Activated B cell treated with CpG ODN at 0.5 μM for 24 hours (primary cell): ENCODE data around the gene SEBOX. TPM values are rescaled to one million over a fixed set of nuclear protein-coding genes. Genes with fewer than 3 reads are reported as not detected.

Experiments
- ATAC-seq: fragments of 200-7000 bp; cut with Tn5 transposase; one replicate; pipeline ENCODE4 v1.10.0; 2021; ENCODE audit warnings: low read depth, mild to moderate bottlenecking, moderate library complexity
- CTCF ChIA-PET: fragments of 350-600 bp; sonication (Branson Sonifier 250); formaldehyde crosslinking; loops from one replicate; lab custom pipeline; 2021; ENCODE audit warnings: antibody characterized with exemption; lab: Charles Lee
- POLR2A ChIA-PET: fragments of 350-600 bp; sonication (Branson Sonifier 250); formaldehyde crosslinking; loops from one replicate; lab custom pipeline; 2021; ENCODE audit warnings: antibody characterized with exemption; lab: Charles Lee
- DNase-seq: peaks from one replicate; pipeline ENCODE4 v3.0.0; 2022
- H3K27ac Mint-ChIP-seq: one replicate; pipeline ENCODE4 v1.8.0; 2020; ENCODE audit warnings: mixed read lengths
- H3K27me3 Mint-ChIP-seq: one replicate; pipeline ENCODE4 v1.8.0; 2021; ENCODE audit warnings: mixed read lengths
- H3K36me3 Mint-ChIP-seq: one replicate; pipeline ENCODE4 v1.8.0; 2021; ENCODE audit warnings: low read depth, mixed read lengths
- H3K4me1 Mint-ChIP-seq: one replicate; pipeline ENCODE4 v1.8.0; 2021; ENCODE audit warnings: mixed read lengths
- H3K4me3 Mint-ChIP-seq: one replicate; pipeline ENCODE4 v1.8.0; 2020; ENCODE audit warnings: mild to moderate bottlenecking, mixed read lengths
- H3K9me3 Mint-ChIP-seq: one replicate; pipeline ENCODE4 v1.8.0; 2020; ENCODE audit warnings: mixed read lengths
- intact Hi-C: fragments of 100-400 bp; cut with micrococcal nuclease; formaldehyde crosslinking; loops from one replicate; pipeline ENCODE4 v1.15.1; 2024
- total RNA-seq: library from RNA; stranded (reverse); gene quantifications from 2 replicates; pipeline ENCODE4 v1.2.3, GENCODE V29; 2022
- TF ChIP-seq, protein P1 (sequence below): fragments of 200-600 bp; IDR thresholded peaks from one replicate; pipeline ENCODE4 v1.8.0; 2022; ENCODE audit warnings: antibody characterized with exemption, mild to moderate bottlenecking

SEBOX gene
- total RNA-seq, 1 donor from 2014 or later: not detected

GRCh38 chr17:28327709-28328108 lies 37.3 kb downstream of the SEBOX start:
- DNase-seq (no peak), ATAC-seq (no peak)
- TF ChIP-seq, protein P1, sequence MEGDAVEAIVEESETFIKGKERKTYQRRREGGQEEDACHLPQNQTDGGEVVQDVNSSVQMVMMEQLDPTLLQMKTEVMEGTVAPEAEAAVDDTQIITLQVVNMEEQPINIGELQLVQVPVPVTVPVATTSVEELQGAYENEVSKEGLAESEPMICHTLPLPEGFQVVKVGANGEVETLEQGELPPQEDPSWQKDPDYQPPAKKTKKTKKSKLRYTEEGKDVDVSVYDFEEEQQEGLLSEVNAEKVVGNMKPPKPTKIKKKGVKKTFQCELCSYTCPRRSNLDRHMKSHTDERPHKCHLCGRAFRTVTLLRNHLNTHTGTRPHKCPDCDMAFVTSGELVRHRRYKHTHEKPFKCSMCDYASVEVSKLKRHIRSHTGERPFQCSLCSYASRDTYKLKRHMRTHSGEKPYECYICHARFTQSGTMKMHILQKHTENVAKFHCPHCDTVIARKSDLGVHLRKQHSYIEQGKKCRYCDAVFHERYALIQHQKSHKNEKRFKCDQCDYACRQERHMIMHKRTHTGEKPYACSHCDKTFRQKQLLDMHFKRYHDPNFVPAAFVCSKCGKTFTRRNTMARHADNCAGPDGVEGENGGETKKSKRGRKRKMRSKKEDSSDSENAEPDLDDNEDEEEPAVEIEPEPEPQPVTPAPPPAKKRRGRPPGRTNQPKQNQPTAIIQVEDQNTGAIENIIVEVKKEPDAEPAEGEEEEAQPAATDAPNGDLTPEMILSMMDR: no peak
- Mint-ChIP-seq H3K4me3 (no peak overlapping the region), H3K27ac (no peak overlapping the region), H3K27me3 (no peaks in the 10 kb centered on the region), H3K4me1 (peaks cover 1% of the 10 kb centered on the region), H3K9me3 (no peaks in the 10 kb centered on the region), H3K36me3 (peaks cover 56% of the 10 kb centered on the region)
- intact Hi-C loops: no loop called here
- CTCF ChIA-PET: no interaction called here
- POLR2A ChIA-PET: no interaction called here

DNA sequence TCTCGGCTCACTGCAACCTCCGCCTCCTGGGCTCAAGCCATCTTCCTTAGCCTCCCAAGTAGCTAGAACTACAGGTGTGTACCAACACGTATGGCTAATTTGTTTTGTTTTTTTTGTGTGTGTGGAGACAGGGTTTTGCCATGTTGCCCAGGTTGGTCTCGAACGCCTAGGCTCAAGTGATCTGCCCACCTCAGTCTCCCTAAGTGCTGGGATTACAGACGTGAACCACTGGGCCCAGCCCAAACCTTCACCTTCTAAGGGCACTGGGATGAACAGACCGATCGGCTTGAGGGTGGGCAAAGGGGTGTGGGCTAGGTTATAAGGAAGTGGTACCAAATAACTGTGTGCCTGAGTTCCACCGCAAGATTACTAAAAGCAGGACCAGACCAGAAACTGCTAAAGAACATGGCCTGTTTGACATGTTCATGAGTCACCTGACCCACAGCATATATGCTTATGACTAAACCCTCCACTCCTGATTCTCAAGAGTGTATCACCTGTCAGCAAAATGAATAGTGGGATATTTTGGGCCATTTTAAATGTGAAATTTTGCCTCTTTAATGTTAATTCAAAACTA lies 37.9 kb downstream of the SEBOX start:
- DNase-seq (no peak), ATAC-seq (no peak)
- Mint-ChIP-seq H3K27ac (no peak overlapping the region), H3K9me3 (no peaks in the 10 kb centered on the region), H3K4me3 (no peak overlapping the region), H3K4me1 (peaks cover 1% of the 10 kb centered on the region), H3K36me3 (peaks cover 55% of the 10 kb centered on the region), H3K27me3 (no peaks in the 10 kb centered on the region)
- POLR2A ChIA-PET: no interaction called here
- TF ChIP-seq, protein P1: no peak
- CTCF ChIA-PET: interaction anchor here (0.6 kb wide), 1 partner anchor 94 kb away, joined by 3 read pairs; no protein-coding TSS in a partner anchor
- intact Hi-C loops: no loop called here

DNA sequence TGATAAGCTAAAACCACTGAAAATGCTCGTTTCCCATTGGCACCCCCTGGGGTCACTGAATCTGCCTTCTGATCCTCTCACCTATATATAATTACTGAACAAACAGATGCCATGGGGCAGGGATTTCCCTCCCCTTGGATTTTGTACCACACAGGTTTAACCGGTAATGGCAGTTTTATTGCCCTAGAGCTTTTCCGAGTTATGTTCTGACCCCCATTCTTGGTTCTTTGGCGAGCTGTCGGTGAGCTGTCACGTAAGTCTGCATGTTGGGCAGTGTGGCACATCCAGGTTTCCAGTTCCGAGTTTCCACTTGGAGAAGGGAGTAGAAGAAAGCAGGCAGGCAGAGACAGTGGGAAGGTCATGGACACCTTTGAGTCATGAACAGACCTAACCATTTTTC lies 38.9 kb downstream of the SEBOX start:
- peaks cover 45% of the 10 kb centered on the region for H3K36me3 Mint-ChIP-seq
- no peak overlapping the region for H3K27ac Mint-ChIP-seq
- CTCF ChIA-PET: no interaction called here
- ATAC-seq (no peak), DNase-seq (no peak)
- peaks cover 1% of the 10 kb centered on the region for H3K4me1 Mint-ChIP-seq
- POLR2A ChIA-PET: no interaction called here
- H3K4me3 Mint-ChIP-seq: no peak overlapping the region
- intact Hi-C loops: no loop called here
- TF ChIP-seq, protein P1: no peak
- no peaks in the 10 kb centered on the region for H3K9me3 Mint-ChIP-seq
- H3K27me3 Mint-ChIP-seq: no peaks in the 10 kb centered on the region

GRCh38 chr17:28325211-28325610 lies 39.8 kb downstream of the SEBOX start:
- H3K4me3 Mint-ChIP-seq: no peak overlapping the region
- H3K27ac Mint-ChIP-seq: no peak overlapping the region
- no peaks in the 10 kb centered on the region for H3K9me3 Mint-ChIP-seq
- TF ChIP-seq, protein P1: no peak
- DNase-seq (no peak), ATAC-seq (no peak)
- ChIA-PET CTCF (no interaction called here), POLR2A (no interaction called here)
- peaks cover 3% of the 10 kb centered on the region for H3K4me1 Mint-ChIP-seq
- intact Hi-C loops: no loop called here
- no peaks in the 10 kb centered on the region for H3K27me3 Mint-ChIP-seq
- H3K36me3 Mint-ChIP-seq: peaks cover 36% of the 10 kb centered on the region

DNA sequence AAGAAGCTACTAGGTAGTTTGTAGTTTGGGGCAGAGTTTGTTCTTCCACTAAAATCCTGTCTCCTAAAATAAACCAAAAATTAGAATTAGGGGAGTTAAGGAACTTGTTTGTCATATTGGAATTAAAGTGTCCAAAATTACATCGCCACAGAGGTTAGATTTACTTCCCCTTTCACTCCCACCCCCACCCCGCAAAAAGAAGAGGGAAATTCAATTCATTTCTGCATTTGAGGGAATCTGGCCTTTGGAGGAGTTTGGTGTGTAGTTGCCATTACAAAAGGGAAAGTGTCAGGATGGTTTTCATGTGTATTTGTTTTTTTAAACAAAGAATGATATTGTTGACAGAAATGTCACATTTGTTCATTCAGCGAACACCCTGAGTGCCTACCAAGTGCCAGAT lies 40.2 kb downstream of the SEBOX start:
- DNase-seq (no peak), ATAC-seq (no peak)
- Mint-ChIP-seq H3K9me3 (no peaks in the 10 kb centered on the region), H3K27me3 (no peaks in the 10 kb centered on the region), H3K4me1 (peaks cover 8% of the 10 kb centered on the region), H3K36me3 (peaks cover 36% of the 10 kb centered on the region), H3K27ac (no peak overlapping the region), H3K4me3 (no peak overlapping the region)
- intact Hi-C loops: no loop called here
- ChIA-PET POLR2A (no interaction called here), CTCF (no interaction called here)
- TF ChIP-seq, protein P1: no peak
